Measurements from ENCODE around the gene DOCK11. TPM values are rescaled to one million over a fixed set of nuclear protein-coding genes. Genes with fewer than 3 reads are reported as not detected.
"Not testable (repeated sequence)": the region's sequence is repeated elsewhere in the genome, so short reads cannot be mapped to it uniquely, and the experiment has no call there.

DOCK11 gene
- polyA plus RNA-seq, 1 donor from 2014 or later, result 37.2 TPM

DNA sequence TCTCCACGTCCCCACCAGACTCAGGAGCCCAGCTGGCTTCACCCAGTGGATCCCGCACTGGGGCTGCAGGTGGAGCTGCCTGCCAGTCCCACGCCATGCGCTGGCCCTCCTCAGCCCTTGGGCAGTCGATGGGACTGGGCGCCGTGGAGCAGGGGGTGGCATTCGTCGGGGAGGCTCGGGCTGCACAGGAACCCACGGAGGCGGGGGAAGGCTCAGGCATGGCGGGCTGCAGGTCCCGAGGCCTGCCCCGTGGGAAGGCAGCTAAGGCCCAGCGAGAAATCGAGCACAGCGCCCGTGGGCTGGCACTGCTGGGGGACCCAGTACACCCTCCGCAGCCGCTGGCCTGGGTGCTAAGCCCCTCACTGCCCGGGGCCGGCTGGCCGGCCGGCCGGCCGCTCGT, 221.2 kb downstream of the DOCK11 start:
- not testable (repeated sequence) for H3K36me3 ChIP-seq (ENCODE audit: insufficient read depth, low read length); H3K9me3 ChIP-seq (ENCODE audit: low read length); H3K27me3 ChIP-seq (ENCODE audit: insufficient read depth, low read depth, low read length); H3K27ac ChIP-seq (ENCODE audit: low read length); H3K4me3 ChIP-seq (ENCODE audit: low read length); H3K79me2 ChIP-seq (replicated peaks; ENCODE audit: insufficient read depth, low read length); H2AFZ ChIP-seq (ENCODE audit: low read depth, low read length); H3K9ac ChIP-seq (ENCODE audit: low read length); H3F3A ChIP-seq (ENCODE audit: insufficient read depth, low read length, poor library complexity, severe bottlenecking); H3K4me2 ChIP-seq (ENCODE audit: low read length); H3K9me2 ChIP-seq (ENCODE audit: insufficient read depth, low read length); H4K20me1 ChIP-seq (ENCODE audit: insufficient read depth)

DNA sequence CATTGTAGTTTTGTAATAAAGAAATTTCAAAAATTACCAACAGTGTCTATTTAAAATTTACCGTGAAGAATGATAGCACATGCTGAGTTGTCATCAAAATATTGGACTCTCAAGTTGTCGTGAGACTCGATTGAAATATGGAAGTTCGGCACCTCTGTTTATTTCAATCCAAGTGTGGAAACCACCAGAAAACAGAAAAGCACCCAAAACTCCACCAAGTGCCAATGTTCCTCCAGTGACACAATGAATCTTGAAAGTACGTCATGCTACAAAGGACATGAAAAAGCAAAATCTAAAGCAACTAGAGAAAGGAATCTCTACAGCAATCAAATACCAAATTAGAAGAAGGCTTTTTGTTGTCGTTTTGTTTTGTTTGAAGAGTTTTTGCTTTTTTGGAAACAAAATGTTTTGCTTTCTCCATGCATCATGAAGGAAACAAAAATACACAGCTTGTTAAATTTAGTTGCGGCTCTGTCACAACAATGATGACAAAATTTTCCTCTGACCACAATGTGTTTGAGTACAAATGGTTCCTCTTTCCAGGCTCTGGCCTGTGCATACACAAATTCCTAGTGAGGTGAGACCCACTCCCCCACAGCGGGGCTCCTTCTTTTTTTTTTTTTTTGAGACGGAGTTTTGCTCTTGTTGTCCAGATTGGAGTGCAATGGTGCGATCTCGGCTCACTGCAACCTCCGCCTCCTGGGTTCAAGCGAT, 222.2 kb downstream of the DOCK11 start:
- no peaks in the 10 kb centered on the region for H3K36me3 ChIP-seq (ENCODE audit: insufficient read depth, low read length)
- H3K79me2 ChIP-seq (replicated peaks; ENCODE audit: insufficient read depth, low read length), result no peaks in the 10 kb centered on the region
- H3K9me2 ChIP-seq (ENCODE audit: insufficient read depth, low read length), result no peaks in the 10 kb centered on the region
- H4K20me1 ChIP-seq (ENCODE audit: insufficient read depth), result no peaks in the 10 kb centered on the region
- no peak overlapping the region for H3K4me3 ChIP-seq (ENCODE audit: low read length)
- no peak overlapping the region for H3K4me2 ChIP-seq (ENCODE audit: low read length)
- no peaks in the 10 kb centered on the region for H3K27me3 ChIP-seq (ENCODE audit: insufficient read depth, low read depth, low read length)
- H3F3A ChIP-seq (ENCODE audit: insufficient read depth, low read length, poor library complexity, severe bottlenecking), result no peaks in the 10 kb centered on the region
- no peak overlapping the region for H2AFZ ChIP-seq (ENCODE audit: low read depth, low read length)
- TF ChIP-seq SMC3 (conservative IDR thresholded peaks at IDR 0.05; ENCODE audit: poor library complexity) (no peak), EP300 (conservative IDR thresholded peaks at IDR 0.05; ENCODE audit: poor library complexity, severe bottlenecking) (no peak), TAF1 (IDR thresholded peaks at IDR 0.05; ENCODE audit: low read depth) (no peak), REST (IDR thresholded peaks at IDR 0.05; ENCODE audit: borderline replicate concordance) (no peak), EZH2 (IDR thresholded peaks at IDR 0.05; ENCODE audit: borderline replicate concordance, insufficient read depth, low read length, poor library complexity, severe bottlenecking) (no peak), MXI1 (conservative IDR thresholded peaks at IDR 0.05; ENCODE audit: poor library complexity, severe bottlenecking) (no peak), POLR2AphosphoS5 (IDR thresholded peaks at IDR 0.05) (no peak), RAD21 (conservative IDR thresholded peaks at IDR 0.05) (no peak)
- TF ChIP-seq, protein P1, sequence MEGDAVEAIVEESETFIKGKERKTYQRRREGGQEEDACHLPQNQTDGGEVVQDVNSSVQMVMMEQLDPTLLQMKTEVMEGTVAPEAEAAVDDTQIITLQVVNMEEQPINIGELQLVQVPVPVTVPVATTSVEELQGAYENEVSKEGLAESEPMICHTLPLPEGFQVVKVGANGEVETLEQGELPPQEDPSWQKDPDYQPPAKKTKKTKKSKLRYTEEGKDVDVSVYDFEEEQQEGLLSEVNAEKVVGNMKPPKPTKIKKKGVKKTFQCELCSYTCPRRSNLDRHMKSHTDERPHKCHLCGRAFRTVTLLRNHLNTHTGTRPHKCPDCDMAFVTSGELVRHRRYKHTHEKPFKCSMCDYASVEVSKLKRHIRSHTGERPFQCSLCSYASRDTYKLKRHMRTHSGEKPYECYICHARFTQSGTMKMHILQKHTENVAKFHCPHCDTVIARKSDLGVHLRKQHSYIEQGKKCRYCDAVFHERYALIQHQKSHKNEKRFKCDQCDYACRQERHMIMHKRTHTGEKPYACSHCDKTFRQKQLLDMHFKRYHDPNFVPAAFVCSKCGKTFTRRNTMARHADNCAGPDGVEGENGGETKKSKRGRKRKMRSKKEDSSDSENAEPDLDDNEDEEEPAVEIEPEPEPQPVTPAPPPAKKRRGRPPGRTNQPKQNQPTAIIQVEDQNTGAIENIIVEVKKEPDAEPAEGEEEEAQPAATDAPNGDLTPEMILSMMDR (IDR thresholded peaks at IDR 0.05; ENCODE audit: poor library complexity, severe bottlenecking), result no peak
- H3K27ac ChIP-seq (ENCODE audit: low read length), result no peak overlapping the region
- no peaks in the 10 kb centered on the region for H3K9me3 ChIP-seq (ENCODE audit: low read length)
- H3K9ac ChIP-seq (ENCODE audit: low read length), result no peak overlapping the region

Data from neural cell (in vitro differentiated cells).